Measurements from ENCODE around the gene MFSD12. TPM values are rescaled to one million over a fixed set of nuclear protein-coding genes. Genes with fewer than 3 reads are reported as not detected.

Gene MFSD12
- total and polyA plus RNA-seq, 2 of the 8 experiments (the other 6 are each of a cell fraction or from before 2014, with no cell fraction given): 59.6 to 71.3 TPM

- Histone ChIP-seq H3K4me3 (ENCODE audit: extremely low read depth in 1 of 4, insufficient read depth in 2 of 4, low read depth in 3 of 4, low read length in 4 of 4) (no peak overlapping the region), H4K20me1 (replicated peaks in 1 of 2; ENCODE audit: control insufficient read depth in 1 of 2, insufficient read depth in 2 of 2, low read length in 2 of 2) (peaks cover 8 to 17% of the 10 kb centered on the region in 2 experiments), H2BK120ac (replicated peaks; ENCODE audit: low read depth, low read length) (no peak overlapping the region), H3K9ac (replicated peaks in 1 of 4; ENCODE audit: extremely low read depth in 1 of 4, low read depth in 3 of 4, low read length in 3 of 4) (no peak overlapping the region), H3K36me3 (ENCODE audit: control insufficient read depth in 2 of 4, insufficient read depth in 4 of 4, low read length in 3 of 4) (peaks cover 7 to 37% (median 23%) of the 10 kb centered on the region in 4 experiments; a peak in 7 of 8 replicates), H3K9me3 (ENCODE audit: insufficient read depth in 2 of 2, low read depth in 1 of 2, low read length in 1 of 2) (no peaks in the 10 kb centered on the region), H4K5ac (ENCODE audit: insufficient read length, low read depth, low read length) (no peak overlapping the region), H3K4me2 (ENCODE audit: insufficient read depth in 1 of 2, low read depth in 2 of 2, low read length in 2 of 2) (no peak overlapping the region), H3K27me3 (replicated peaks in 1 of 4; ENCODE audit: control insufficient read depth in 3 of 4, extremely low read depth in 1 of 4, insufficient read depth in 3 of 4, low read length in 3 of 4) (no peaks in the 10 kb centered on the region), H3K18ac (ENCODE audit: extremely low read depth, low read length) (no peak overlapping the region), H3K23me2 (ENCODE audit: low read depth, low read length) (no peaks in the 10 kb centered on the region; the same call in 1 of the 2 replicates), H3K4me1 (replicated peaks in 1 of 4; ENCODE audit: control insufficient read depth in 3 of 4, insufficient read depth in 4 of 4, low read length in 3 of 4) (peaks cover 3 to 11% (median 6%) of the 10 kb centered on the region in 4 experiments; a peak in 6 of 7 replicates), H2BK20ac (ENCODE audit: low read length) (no peak overlapping the region), H4K91ac (replicated peaks; ENCODE audit: insufficient read length, low read length) (no peak overlapping the region), H2BK5ac (ENCODE audit: low read depth, low read length) (no peak overlapping the region), H3K4ac (replicated peaks; ENCODE audit: insufficient read length, low read depth, low read length) (no peak overlapping the region), H4K8ac (ENCODE audit: extremely low read depth, insufficient read depth, low read length) (no peak overlapping the region; the same call in 1 of the 2 replicates), H2BK15ac (ENCODE audit: low read length) (no peak overlapping the region), H3K14ac (ENCODE audit: insufficient read length) (no peak overlapping the region), H3K27ac (ENCODE audit: low read depth, low read length) (no peak overlapping the region), H3K79me1 (ENCODE audit: low read depth, low read length) (0 out of 2 replicates have a peak, but pooled peaks cover 2% of the 10 kb centered on the region), H3K56ac (replicated peaks; ENCODE audit: insufficient read length, low read depth, low read length) (no peak overlapping the region), H2AFZ (ENCODE audit: low read length) (no peak overlapping the region), H2AK5ac (ENCODE audit: low read depth, low read length) (no peak overlapping the region), H3K23ac (ENCODE audit: insufficient read length) (no peak overlapping the region), H3K79me2 (ENCODE audit: control insufficient read depth in 1 of 2, insufficient read depth in 2 of 2, low read length in 2 of 2) (no peaks in the 10 kb centered on the region), H2BK12ac (ENCODE audit: low read depth, low read length) (no peak overlapping the region)
- no peak for FAIRE-seq
- ChIA-PET CTCF (ENCODE audit: partially characterized antibody) (interaction anchor here (0.7 to 6.9 kb wide), 2 partner anchors 13 to 158 kb away, joined by 3 to 54 read pairs; no protein-coding TSS in a partner anchor), POLR2A (ENCODE audit: partially characterized antibody) (interaction anchor here (1.1 kb wide), 1 partner anchor 114 kb away, joined by 4 read pairs; no protein-coding TSS in a partner anchor)
- no peak for DNase-seq (ENCODE audit: low read depth in 1 of 2, low spot score in 2 of 2)
- WGBS, 2 experiments (ENCODE audit: extremely low coverage in 1 of 2, insufficient coverage in 1 of 2, insufficient read length in 1 of 2, insufficient replicate concordance in 2 of 2, low coverage in 1 of 2, low lambda C conversion rate in 2 of 2, missing lambda C conversion rate in 1 of 2): 88% methylated on average over 33 of the region's 38 CpGs; no CpG with 5 or more reads in 1 of the 2 experiments
- TF ChIP-seq NRF1 (IDR thresholded peaks at IDR 0.05; ENCODE audit: low read depth, low read length): no peak
- TF ChIP-seq USF2 (IDR thresholded peaks at IDR 0.05; ENCODE audit: low read length): no peak
- no peak for TF ChIP-seq PHF8 (conservative IDR thresholded peaks at IDR 0.05; ENCODE audit: low read depth, low read length)
- no peak for TF ChIP-seq TCF12 (IDR thresholded peaks at IDR 0.05; ENCODE audit: low read depth, low read length)
- no peak for TF ChIP-seq SIRT6 (IDR thresholded peaks at IDR 0.05; ENCODE audit: low read length)
- no peak for TF ChIP-seq HDAC6 (IDR thresholded peaks at IDR 0.05; ENCODE audit: low read depth, low read length)
- no peak for TF ChIP-seq ASH2L (IDR thresholded peaks at IDR 0.05; ENCODE audit: low read length)
- TF ChIP-seq HDAC2 (IDR thresholded peaks at IDR 0.05; ENCODE audit: borderline replicate concordance in 1 of 2, low read depth in 2 of 2, low read length in 2 of 2): no peak
- no peak for TF ChIP-seq EGR1 (IDR thresholded peaks at IDR 0.05; ENCODE audit: borderline replicate concordance, low read depth, low read length)
- TF ChIP-seq BRCA1 (IDR thresholded peaks at IDR 0.05; ENCODE audit: low read depth, low read length): no peak
- no peak for TF ChIP-seq SP2 (IDR thresholded peaks at IDR 0.05; ENCODE audit: low read length)
Observed at GRCh38 chr19:3534375-3535234, 22.8 kb downstream of the MFSD12 start.

Data from H1 (cell line).